CD4-positive, alpha-beta T cell treated with Interleukin-12 subunit alpha and Interleukin-12 subunit beta, for 1 hour (primary cell): Measurements from ENCODE around the gene UBL7.

Source experiments
- DNase-seq: peaks from one replicate; pipeline ENCODE4 v3.0.0-alpha.2; 2020

Gene UBL7

GRCh38 chr15:74403588-74403919 is 57.4 kb downstream of the UBL7 start:
- DNase-seq: no peak

GRCh38 chr15:74402873-74403587 is 57.9 kb downstream of the UBL7 start:
- peak; percentile 39 for DNase-seq

DNA sequence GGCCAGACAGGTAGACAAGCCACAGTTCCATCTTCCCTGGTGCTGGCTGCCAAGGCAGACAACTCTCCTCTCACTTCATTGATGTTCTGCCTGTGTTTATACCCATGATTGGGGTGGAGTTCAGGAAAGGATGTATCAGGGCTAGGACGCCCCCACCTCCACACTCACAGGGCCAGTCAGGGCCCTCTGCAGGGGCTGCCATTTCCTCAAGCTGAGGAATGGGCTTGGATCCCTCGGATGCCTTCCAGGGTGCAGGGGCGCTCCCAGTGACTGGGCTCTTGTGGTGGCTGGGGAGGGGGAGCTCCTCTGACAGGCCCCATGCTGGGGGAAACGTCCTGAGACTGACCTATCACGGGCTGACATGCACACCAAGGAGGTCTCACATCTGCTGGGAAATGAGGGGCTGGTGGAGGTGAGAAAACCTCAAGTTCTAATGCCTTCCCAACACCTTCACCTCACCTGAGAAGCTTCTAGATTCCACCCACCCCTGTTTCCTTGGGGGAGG is 58.6 kb downstream of the UBL7 start:
- no peak for DNase-seq

GRCh38 chr15:74400915-74401757 is 59.8 kb downstream of the UBL7 start:
- DNase-seq: no peak

- DNase-seq: no peak
Observed at GRCh38 chr15:74400313-74400860, 60.6 kb downstream of the UBL7 start.

- peak; percentile 31 for DNase-seq
Observed at GRCh38 chr15:74399511-74400312, 61.2 kb downstream of the UBL7 start.

DNA sequence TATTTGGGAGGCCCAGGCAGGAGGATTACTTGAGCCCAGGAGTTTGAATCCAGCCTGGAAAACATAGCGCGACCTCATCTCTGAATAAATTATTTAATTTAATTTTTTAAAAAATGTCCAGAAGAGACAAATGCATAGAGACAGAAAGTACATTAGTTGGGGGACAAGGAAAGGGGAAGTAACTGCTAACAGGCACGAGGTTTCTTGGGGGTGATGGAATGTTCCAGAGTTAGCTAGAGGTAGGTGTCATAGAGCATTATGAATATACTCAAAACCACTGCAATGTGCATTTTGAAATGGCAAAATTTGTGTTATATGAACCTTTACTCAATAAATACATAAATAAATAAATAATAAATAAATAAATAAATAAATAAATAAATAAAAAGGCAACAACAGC is 61.9 kb downstream of the UBL7 start:
- DNase-seq: no peak

DNA sequence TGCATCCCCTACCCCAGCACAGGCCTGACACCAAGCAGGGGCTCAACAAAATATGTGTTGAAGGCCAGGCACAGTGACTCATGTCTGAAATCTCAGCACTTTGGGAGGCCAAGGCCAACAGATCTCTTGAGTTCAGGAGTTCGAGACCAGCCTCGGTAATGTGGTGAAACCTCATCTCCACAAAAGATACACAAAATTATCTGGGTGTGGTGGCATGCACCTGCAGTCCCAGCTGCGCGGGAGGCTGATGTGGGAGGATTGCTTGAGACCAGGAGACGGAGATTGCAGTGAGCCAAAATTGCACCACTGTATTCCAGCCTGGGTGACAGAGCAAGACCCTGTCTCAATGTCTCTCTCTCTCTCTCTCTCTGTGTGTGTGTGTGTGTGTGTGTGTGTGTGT is 62.8 kb downstream of the UBL7 start:
- no peak for DNase-seq

DNA sequence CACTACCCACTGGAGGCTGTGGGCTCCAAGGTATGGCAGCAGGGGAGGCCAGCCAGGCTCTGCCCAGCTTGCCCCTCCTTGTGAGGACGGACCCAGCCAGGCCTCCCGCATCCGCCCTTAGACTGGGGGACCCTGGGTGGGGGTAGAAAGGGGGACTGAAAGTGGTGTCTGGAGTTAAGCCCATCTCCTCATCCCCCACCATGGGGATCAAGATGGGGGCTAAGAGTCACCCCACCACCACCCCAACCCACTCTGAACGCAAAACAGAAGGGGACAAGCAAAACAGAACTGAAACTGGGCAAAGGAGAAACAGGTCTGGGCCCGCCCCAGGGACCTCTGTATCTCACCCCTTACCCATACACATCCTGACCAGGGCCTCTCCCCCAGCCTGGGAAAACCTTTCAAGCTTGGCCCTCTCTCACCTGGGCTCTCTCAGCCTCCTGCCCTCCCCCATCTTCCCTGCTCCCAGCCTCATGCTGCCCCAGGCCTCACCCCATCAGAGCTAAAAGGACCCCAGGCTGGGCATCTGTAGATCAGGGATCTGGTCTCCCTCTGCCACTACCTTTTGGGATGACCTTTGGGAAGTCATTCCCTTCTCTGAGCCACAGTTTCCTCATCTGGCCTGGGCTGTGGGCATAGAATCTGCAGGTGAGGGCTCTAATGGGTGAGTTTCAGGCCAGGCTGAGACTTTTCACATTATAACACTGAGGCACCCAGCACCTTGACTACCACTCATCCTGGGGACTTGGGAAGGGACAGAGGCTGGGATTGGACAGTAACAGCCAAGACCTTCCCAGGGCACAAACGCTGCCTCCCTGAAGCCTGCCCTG is 63.5 kb downstream of the UBL7 start:
- no peak for DNase-seq

DNA sequence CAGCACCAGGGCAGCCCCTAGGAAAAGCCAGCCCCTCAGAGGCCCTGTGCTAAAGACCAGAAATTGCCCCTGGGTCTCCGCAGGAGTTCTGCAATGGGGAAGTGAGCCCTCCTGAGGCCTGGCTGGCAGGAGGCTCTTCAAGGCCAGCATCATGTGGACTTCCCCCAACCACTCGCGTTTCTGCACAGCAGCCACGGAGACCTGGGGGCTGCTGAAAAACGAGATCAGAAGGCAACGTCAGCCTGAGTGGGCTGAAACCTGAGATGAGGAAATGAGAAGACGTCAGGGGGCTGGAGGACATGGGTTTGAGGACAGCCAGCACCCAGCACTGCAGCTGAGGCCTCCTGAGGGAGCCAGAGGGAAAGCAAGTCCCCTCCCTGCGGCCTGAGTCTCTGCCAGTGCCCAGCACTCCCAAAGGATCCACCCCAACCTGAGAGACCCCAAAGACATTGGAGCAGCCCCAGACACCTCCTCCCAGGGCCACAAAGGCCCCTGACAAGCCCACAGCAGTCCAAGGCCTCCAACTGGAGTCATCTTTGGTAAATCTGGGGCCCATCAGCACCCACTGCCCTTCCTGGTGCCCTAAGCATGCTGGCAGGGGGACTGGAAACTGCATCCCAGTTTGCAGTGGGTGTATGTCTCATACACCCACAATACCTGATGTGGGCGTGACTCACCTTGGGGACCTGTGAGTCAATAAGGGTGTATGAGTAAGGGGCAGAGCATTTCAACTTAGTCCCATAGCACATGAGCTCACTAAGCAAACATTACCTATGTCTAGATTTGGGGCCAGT is 64.3 kb downstream of the UBL7 start:
- no peak for DNase-seq

DNA sequence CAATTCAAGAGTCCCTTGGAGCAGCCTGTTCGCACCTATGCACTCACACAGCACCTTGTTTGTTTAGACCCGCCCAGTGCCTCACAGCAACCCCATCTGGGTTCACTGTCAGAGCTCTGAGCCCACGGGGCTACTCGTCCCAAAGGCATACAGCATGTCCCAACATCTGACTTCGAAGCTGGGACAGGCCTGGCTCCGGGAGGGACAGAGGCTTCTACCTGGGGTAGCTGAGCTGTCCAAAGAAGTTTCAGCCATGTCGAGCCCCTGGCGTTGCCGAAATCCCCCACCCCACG is 64.9 kb downstream of the UBL7 start:
- no peak for DNase-seq
